ENCODE results near the gene OSBPL1A.

GRCh38 chr18:24254071-24254470, 143.6 kb downstream of the OSBPL1A start:
- TF ChIP-seq CTCF (IDR thresholded peaks at IDR 0.05) (no peak), POLR2A (IDR thresholded peaks at IDR 0.05) (no peak), POLR2AphosphoS5 (IDR thresholded peaks at IDR 0.05) (no peak), EP300 (IDR thresholded peaks at IDR 0.05) (no peak)

Measured in suprapubic skin (tissue), 4 donors.